ENCODE results near the gene MT2A. TPM values are rescaled to one million over a fixed set of nuclear protein-coding genes. Genes with fewer than 3 reads are reported as not detected.

Gene MT2A
- total and polyA plus RNA-seq, 2 of the 13 experiments (the other 11 are each of a cell fraction or from before 2014, with no cell fraction given), result 135 to 371 TPM

DNA sequence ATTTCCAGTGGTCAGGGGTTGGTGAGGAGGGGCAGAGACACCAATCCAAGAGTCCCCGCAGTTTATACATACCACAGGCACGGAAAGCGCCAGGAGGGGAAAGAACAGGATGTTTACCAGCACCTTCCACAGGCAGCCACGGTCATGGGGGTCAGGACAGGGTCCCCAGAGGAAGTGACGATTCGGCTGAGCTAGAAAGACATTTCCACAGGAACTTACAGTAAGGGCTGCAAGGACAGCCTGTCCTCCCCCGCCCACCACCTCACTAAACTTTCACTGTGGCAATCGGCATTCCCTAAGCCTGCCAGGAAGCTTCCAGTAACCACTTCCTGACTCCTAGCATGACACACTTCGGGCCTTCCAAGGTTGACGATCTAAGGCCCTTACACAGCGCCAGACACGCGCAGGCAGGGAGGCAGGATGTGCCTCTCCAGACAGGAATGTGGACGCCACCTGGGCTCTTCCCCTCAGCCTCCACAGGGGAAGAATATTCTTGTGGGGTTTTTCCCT, 1.2 kb upstream of the MT2A start (continued):
- TF ChIP-seq ZNF619 (CRISPR knock-in tag; IDR thresholded peaks at IDR 0.05), result no peak; the same call in 1 of the 2 replicates
- no peak for TF ChIP-seq ATAD3A (CRISPR knock-in tag; IDR thresholded peaks at IDR 0.05)
- TF ChIP-seq, protein P1, sequence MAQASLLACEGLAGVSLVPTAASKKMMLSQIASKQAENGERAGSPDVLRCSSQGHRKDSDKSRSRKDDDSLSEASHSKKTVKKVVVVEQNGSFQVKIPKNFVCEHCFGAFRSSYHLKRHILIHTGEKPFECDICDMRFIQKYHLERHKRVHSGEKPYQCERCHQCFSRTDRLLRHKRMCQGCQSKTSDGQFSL (CRISPR knock-in tag; IDR thresholded peaks at IDR 0.05), result no peak
- TF ChIP-seq SATB2 (CRISPR knock-in tag; IDR thresholded peaks at IDR 0.05), result no peak
- TF ChIP-seq, protein P2, sequence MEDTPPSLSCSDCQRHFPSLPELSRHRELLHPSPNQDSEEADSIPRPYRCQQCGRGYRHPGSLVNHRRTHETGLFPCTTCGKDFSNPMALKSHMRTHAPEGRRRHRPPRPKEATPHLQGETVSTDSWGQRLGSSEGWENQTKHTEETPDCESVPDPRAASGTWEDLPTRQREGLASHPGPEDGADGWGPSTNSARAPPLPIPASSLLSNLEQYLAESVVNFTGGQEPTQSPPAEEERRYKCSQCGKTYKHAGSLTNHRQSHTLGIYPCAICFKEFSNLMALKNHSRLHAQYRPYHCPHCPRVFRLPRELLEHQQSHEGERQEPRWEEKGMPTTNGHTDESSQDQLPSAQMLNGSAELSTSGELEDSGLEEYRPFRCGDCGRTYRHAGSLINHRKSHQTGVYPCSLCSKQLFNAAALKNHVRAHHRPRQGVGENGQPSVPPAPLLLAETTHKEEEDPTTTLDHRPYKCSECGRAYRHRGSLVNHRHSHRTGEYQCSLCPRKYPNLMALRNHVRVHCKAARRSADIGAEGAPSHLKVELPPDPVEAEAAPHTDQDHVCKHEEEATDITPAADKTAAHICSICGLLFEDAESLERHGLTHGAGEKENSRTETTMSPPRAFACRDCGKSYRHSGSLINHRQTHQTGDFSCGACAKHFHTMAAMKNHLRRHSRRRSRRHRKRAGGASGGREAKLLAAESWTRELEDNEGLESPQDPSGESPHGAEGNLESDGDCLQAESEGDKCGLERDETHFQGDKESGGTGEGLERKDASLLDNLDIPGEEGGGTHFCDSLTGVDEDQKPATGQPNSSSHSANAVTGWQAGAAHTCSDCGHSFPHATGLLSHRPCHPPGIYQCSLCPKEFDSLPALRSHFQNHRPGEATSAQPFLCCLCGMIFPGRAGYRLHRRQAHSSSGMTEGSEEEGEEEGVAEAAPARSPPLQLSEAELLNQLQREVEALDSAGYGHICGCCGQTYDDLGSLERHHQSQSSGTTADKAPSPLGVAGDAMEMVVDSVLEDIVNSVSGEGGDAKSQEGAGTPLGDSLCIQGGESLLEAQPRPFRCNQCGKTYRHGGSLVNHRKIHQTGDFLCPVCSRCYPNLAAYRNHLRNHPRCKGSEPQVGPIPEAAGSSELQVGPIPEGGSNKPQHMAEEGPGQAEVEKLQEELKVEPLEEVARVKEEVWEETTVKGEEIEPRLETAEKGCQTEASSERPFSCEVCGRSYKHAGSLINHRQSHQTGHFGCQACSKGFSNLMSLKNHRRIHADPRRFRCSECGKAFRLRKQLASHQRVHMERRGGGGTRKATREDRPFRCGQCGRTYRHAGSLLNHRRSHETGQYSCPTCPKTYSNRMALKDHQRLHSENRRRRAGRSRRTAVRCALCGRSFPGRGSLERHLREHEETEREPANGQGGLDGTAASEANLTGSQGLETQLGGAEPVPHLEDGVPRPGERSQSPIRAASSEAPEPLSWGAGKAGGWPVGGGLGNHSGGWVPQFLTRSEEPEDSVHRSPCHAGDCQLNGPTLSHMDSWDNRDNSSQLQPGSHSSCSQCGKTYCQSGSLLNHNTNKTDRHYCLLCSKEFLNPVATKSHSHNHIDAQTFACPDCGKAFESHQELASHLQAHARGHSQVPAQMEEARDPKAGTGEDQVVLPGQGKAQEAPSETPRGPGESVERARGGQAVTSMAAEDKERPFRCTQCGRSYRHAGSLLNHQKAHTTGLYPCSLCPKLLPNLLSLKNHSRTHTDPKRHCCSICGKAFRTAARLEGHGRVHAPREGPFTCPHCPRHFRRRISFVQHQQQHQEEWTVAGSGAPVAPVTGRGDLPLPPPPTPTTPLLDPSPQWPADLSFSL (CRISPR knock-in tag; IDR thresholded peaks at IDR 0.05), result no peak
- TF ChIP-seq KAT8 (CRISPR knock-in tag; IDR thresholded peaks at IDR 0.05), result peak; percentile 91
- TF ChIP-seq ZFP41 (CRISPR knock-in tag; IDR thresholded peaks at IDR 0.05; ENCODE audit: borderline replicate concordance), result no peak
- TF ChIP-seq, protein P3, sequence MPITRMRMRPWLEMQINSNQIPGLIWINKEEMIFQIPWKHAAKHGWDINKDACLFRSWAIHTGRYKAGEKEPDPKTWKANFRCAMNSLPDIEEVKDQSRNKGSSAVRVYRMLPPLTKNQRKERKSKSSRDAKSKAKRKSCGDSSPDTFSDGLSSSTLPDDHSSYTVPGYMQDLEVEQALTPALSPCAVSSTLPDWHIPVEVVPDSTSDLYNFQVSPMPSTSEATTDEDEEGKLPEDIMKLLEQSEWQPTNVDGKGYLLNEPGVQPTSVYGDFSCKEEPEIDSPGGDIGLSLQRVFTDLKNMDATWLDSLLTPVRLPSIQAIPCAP (CRISPR knock-in tag; IDR thresholded peaks at IDR 0.05; ENCODE audit: low read depth), result no peak; the same call in 1 of the 2 replicates
- TF ChIP-seq ZNF629 (CRISPR knock-in tag; conservative IDR thresholded peaks at IDR 0.05), result no peak
- TF ChIP-seq, protein P4, sequence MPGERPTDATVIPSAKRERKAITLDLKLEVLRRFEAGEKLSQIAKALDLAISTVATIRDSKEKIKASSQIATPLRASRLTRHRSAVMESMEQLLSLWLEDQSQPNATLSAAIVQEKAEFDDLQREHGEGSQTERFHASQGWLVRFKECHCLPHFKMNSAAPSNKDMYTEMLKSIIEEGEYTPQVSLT (CRISPR knock-in tag; IDR thresholded peaks at IDR 0.05; ENCODE audit: borderline replicate concordance, low read depth), result no peak
- TF ChIP-seq SMAD1 (CRISPR knock-in tag; IDR thresholded peaks at IDR 0.05; ENCODE audit: borderline replicate concordance, low read depth), result peak; percentile 57; the same call in 1 of the 2 replicates
- TF ChIP-seq NCOA2 (CRISPR knock-in tag; IDR thresholded peaks at IDR 0.05), result peak; percentile 68
- no peak for TF ChIP-seq TCF12 (IDR thresholded peaks at IDR 0.05)
- TF ChIP-seq TCF12 (CRISPR knock-in tag; IDR thresholded peaks at IDR 0.05), result no peak
- no peak for TF ChIP-seq SCMH1 (CRISPR knock-in tag; IDR thresholded peaks at IDR 0.05; ENCODE audit: borderline replicate concordance)
- TF ChIP-seq ATRX (CRISPR knock-in tag; IDR thresholded peaks at IDR 0.05; ENCODE audit: borderline replicate concordance), result no peak
- no peak for TF ChIP-seq KMT2A (CRISPR knock-in tag; IDR thresholded peaks at IDR 0.05)
- TF ChIP-seq, protein P5, sequence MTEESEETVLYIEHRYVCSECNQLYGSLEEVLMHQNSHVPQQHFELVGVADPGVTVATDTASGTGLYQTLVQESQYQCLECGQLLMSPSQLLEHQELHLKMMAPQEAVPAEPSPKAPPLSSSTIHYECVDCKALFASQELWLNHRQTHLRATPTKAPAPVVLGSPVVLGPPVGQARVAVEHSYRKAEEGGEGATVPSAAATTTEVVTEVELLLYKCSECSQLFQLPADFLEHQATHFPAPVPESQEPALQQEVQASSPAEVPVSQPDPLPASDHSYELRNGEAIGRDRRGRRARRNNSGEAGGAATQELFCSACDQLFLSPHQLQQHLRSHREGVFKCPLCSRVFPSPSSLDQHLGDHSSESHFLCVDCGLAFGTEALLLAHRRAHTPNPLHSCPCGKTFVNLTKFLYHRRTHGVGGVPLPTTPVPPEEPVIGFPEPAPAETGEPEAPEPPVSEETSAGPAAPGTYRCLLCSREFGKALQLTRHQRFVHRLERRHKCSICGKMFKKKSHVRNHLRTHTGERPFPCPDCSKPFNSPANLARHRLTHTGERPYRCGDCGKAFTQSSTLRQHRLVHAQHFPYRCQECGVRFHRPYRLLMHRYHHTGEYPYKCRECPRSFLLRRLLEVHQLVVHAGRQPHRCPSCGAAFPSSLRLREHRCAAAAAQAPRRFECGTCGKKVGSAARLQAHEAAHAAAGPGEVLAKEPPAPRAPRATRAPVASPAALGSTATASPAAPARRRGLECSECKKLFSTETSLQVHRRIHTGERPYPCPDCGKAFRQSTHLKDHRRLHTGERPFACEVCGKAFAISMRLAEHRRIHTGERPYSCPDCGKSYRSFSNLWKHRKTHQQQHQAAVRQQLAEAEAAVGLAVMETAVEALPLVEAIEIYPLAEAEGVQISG (CRISPR knock-in tag; IDR thresholded peaks at IDR 0.05), result peak; percentile 73
